ENCODE data around the gene TRHDE.
"Not testable (repeated sequence)": the region's sequence is repeated elsewhere in the genome, so short reads cannot be mapped to it uniquely, and the experiment has no call there.

The TRHDE gene

DNA sequence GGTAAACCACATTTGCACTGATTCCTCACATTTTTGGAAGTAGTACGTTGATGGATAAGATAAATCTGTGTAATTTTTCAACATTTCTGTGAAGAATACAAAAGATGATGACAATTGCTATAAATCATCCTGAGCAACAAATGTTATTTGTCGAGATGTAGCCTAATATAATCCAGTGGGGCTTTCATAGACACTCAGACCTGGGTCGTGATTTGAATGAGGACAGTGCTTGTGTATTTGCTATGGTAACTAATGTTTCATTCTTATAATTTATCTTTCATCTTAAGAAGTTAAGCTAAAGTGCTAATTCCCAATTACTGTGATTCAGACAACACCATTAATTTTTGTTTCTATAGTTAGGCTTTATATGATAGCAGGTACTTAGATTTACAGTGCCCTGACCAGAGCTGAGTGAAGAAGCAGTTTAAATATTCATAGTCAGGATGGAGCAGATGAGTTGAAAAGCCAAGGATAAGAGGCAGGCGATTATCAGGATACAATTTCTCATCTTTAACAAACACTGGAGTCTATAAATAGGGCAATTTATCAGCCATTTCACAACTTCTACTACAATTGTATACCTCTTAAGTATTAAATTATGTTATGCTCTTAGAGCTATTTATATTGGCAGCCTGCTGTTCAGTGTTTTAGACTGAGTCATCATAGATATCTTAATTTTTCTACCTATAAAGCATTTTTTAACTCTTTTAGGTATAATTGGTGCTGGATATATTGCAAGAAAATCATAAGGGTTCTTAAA is 359.9 kb downstream of the TRHDE start:
- TF ChIP-seq, protein P1, sequence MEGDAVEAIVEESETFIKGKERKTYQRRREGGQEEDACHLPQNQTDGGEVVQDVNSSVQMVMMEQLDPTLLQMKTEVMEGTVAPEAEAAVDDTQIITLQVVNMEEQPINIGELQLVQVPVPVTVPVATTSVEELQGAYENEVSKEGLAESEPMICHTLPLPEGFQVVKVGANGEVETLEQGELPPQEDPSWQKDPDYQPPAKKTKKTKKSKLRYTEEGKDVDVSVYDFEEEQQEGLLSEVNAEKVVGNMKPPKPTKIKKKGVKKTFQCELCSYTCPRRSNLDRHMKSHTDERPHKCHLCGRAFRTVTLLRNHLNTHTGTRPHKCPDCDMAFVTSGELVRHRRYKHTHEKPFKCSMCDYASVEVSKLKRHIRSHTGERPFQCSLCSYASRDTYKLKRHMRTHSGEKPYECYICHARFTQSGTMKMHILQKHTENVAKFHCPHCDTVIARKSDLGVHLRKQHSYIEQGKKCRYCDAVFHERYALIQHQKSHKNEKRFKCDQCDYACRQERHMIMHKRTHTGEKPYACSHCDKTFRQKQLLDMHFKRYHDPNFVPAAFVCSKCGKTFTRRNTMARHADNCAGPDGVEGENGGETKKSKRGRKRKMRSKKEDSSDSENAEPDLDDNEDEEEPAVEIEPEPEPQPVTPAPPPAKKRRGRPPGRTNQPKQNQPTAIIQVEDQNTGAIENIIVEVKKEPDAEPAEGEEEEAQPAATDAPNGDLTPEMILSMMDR (IDR thresholded peaks at IDR 0.05; ENCODE audit: control insufficient read depth, insufficient read depth, low read depth, low read length, missing control alignments), result no peak
- peak; percentile 1 for DNase-seq (ENCODE audit: low read depth)

GRCh38 chr12:72642706-72643105 is 370.5 kb downstream of the TRHDE start:
- TF ChIP-seq, protein P1 (IDR thresholded peaks at IDR 0.05; ENCODE audit: control insufficient read depth, insufficient read depth, low read depth, low read length, missing control alignments), result no peak
- no peak overlapping the region for H3K4me3 ChIP-seq (ENCODE audit: control insufficient read depth, low read depth, low read length)
- DNase-seq (ENCODE audit: low read depth), result no peak

More for the DNA sequence above, 359.9 kb downstream of the TRHDE start:
- no peak overlapping the region for H3K4me3 ChIP-seq (ENCODE audit: control insufficient read depth, low read depth, low read length)

- no peak overlapping the region for H3K4me3 ChIP-seq (ENCODE audit: control insufficient read depth, low read depth, low read length)
- TF ChIP-seq, protein P1 (IDR thresholded peaks at IDR 0.05; ENCODE audit: control insufficient read depth, insufficient read depth, low read depth, low read length, missing control alignments), result no peak
- DNase-seq (ENCODE audit: low read depth), result no peak
These were observed 375.0 kb downstream of the TRHDE start for GRCh38 chr12:72647139-72647538.

DNA sequence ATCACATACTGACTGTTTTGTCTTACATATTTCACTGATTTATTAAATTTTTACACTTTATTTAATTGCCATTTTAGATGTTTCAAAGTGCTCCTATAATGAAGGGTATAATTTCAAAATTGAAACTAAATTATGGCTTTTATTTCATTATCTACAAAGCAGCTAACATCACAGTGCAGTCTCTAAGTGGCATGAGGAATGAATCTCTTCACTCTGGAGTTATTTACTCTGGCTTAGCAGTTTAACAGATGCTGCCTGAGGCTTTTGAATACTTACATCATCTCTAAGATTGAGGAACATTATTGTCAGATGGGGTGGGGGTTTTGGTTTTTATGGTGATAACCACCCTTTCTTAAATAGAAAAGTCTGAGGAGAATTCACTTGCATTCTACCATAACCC is 386.4 kb downstream of the TRHDE start:
- H3K4me3 ChIP-seq (ENCODE audit: control insufficient read depth, low read depth, low read length), result no peak overlapping the region
- TF ChIP-seq, protein P1 (IDR thresholded peaks at IDR 0.05; ENCODE audit: control insufficient read depth, insufficient read depth, low read depth, low read length, missing control alignments), result no peak
- no peak for DNase-seq (ENCODE audit: low read depth)

- not testable (repeated sequence) for DNase-seq (ENCODE audit: low read depth); H3K4me3 ChIP-seq (ENCODE audit: control insufficient read depth, low read depth, low read length)
These were observed 388.0 kb downstream of the TRHDE start for GRCh38 chr12:72660174-72660573.

DNA sequence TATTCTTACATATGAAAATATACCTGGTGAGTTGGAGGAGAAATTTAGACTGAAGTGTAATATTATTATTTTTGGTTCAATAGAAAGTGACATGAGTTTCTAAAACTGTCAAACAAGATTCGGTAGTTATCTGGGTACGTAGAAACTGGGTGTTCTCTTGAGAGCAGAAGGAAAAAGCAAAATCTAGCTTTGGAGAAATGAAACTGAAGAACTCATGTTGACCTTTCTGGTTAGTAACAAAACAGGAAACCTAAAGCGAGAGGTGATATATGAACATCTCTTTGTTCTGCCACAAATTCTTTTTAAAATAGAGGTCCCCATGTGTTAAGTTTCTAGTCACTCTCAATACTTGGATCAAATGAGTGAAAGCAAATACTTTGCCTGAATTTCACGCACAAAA is 401.7 kb downstream of the TRHDE start:
- TF ChIP-seq, protein P1 (IDR thresholded peaks at IDR 0.05; ENCODE audit: control insufficient read depth, insufficient read depth, low read depth, low read length, missing control alignments), result no peak
- DNase-seq (ENCODE audit: low read depth), result no peak
- H3K4me3 ChIP-seq (ENCODE audit: control insufficient read depth, low read depth, low read length), result no peak overlapping the region

DNA sequence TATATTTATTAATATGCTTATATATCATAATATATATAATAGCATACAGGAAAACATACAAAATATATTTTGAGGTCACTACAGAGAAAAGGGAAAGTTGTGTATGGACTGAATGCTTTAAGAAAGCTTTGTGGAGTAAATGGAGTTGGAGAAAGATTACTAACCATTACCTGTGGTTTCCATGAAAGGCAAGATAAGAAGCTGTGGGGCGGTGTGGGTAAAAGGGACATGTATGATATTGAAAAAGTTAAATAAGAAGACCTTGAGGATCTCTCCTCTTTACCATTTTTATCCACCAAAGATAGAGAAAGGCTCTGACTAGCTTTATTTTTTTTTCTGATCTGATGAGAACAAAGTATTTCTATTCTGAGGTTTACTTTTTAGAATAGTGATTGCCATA is 404.4 kb downstream of the TRHDE start:
- DNase-seq (ENCODE audit: low read depth), result no peak
- no peak overlapping the region for H3K4me3 ChIP-seq (ENCODE audit: control insufficient read depth, low read depth, low read length)
- TF ChIP-seq, protein P1 (IDR thresholded peaks at IDR 0.05; ENCODE audit: control insufficient read depth, insufficient read depth, low read depth, low read length, missing control alignments), result no peak

All from AG09309 (cell line).